ENCODE measurements around the gene CDK17. TPM values are rescaled to one million over a fixed set of nuclear protein-coding genes. Genes with fewer than 3 reads are reported as not detected.
"Not testable (repeated sequence)": the region's sequence is repeated elsewhere in the genome, so short reads cannot be mapped to it uniquely, and the experiment has no call there.

Gene CDK17
- total RNA-seq, 1 donor = 73.8 TPM

DNA sequence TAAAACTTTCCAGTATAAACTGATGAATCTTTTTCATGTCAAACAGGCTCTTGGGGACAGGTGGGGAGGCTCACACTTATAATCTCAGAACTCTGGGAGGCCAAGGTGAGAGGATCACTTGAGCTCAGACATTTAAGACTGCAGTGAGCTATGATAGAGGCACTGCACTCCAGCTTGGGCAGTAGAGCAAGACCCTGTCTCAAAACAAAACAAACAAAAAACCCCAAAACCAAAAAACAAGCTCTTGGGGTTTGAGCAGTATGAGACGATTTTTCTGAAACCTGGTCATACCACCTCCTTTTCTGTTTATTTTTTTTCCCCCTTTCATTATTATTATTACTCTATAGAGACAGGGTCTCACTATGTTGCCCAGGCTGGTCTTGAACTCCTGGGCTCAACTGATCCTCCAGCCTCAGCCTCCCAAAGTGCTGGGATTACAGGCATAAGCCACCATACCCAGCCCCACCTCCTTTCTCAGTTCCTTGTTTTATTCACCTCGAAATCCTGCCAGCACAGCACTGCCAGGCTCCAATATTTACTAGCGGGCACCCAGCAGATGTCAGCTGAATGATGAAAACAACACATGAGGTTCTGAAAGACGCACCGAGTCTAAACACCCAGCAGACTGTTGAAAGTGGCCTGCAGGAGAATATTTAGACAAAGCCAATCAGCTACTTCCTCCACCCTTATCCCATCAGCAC lies 19.5 kb upstream of the CDK17 start:
- H3K4me3 ChIP-seq (ENCODE audit: low read depth, low read length) = no peak overlapping the region
- DNase-seq (ENCODE audit: low read depth) = no peak
- TF ChIP-seq, protein P1, sequence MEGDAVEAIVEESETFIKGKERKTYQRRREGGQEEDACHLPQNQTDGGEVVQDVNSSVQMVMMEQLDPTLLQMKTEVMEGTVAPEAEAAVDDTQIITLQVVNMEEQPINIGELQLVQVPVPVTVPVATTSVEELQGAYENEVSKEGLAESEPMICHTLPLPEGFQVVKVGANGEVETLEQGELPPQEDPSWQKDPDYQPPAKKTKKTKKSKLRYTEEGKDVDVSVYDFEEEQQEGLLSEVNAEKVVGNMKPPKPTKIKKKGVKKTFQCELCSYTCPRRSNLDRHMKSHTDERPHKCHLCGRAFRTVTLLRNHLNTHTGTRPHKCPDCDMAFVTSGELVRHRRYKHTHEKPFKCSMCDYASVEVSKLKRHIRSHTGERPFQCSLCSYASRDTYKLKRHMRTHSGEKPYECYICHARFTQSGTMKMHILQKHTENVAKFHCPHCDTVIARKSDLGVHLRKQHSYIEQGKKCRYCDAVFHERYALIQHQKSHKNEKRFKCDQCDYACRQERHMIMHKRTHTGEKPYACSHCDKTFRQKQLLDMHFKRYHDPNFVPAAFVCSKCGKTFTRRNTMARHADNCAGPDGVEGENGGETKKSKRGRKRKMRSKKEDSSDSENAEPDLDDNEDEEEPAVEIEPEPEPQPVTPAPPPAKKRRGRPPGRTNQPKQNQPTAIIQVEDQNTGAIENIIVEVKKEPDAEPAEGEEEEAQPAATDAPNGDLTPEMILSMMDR (IDR thresholded peaks at IDR 0.05; ENCODE audit: insufficient read depth, low read depth, low read length) = no peak

DNA sequence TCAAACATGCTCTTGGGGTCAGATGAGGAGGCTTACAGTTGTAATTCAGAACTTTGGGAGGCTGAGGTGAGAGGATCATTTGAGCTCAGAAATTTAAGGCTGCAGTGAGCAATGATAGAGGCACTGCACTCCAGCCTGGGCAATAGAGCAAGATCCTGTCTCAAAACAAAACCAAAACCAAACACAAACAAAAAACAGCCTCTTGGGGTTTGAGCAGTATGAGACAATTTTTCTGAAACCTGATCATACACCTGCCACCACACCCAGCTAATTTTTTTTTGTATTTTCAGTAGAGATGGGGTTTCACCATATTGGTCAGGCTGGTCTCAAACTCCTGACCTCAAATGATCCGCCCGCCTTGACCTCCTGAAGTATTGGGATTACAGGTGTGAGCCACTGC lies 17.4 kb upstream of the CDK17 start:
- DNase-seq (ENCODE audit: low read depth) = not testable (repeated sequence)

GRCh38 chr12:96416033-96416799 lies 16.0 kb upstream of the CDK17 start:
- peak; percentile 78 for DNase-seq (ENCODE audit: low read depth)
- no peak overlapping the region for H3K4me3 ChIP-seq (ENCODE audit: low read depth, low read length)
- TF ChIP-seq, protein P1 (IDR thresholded peaks at IDR 0.05; ENCODE audit: insufficient read depth, low read depth, low read length) = no peak

More for the DNA sequence above, 17.4 kb upstream of the CDK17 start:
- not testable (repeated sequence) for H3K4me3 ChIP-seq (ENCODE audit: low read depth, low read length)

- H3K4me3 ChIP-seq (ENCODE audit: low read depth, low read length) = no peak overlapping the region
- TF ChIP-seq, protein P1 (IDR thresholded peaks at IDR 0.05; ENCODE audit: insufficient read depth, low read depth, low read length) = no peak
- no peak for DNase-seq (ENCODE audit: low read depth)
Measured at GRCh38 chr12:96414637-96415036, 14.4 kb upstream of the CDK17 start.

GRCh38 chr12:96412431-96412830 lies 12.2 kb upstream of the CDK17 start:
- TF ChIP-seq, protein P1 (IDR thresholded peaks at IDR 0.05; ENCODE audit: insufficient read depth, low read depth, low read length) = no peak
- DNase-seq (ENCODE audit: low read depth) = no peak
- H3K4me3 ChIP-seq (ENCODE audit: low read depth, low read length) = no peak overlapping the region

DNA sequence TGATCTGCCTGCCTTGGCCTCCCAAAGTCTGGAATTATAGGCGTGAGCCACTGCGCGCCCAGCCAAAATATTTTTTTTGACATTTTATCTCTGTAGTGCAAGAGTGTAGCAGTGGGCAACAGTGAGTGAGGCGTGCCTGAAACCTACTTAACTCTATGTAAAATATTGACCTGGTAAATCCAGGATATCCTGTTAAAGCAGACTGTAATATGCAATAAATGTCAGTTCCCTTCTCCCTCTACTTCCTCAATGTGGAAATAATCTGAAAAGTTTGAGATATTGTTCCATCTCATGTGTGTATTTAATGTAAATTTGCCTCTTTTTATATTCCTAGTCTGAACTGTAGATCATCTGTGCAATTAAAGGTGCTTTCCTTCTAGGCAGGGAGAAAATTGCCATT lies 9.5 kb upstream of the CDK17 start:
- no peak overlapping the region for H3K4me3 ChIP-seq (ENCODE audit: low read depth, low read length)
- DNase-seq (ENCODE audit: low read depth) = no peak
- TF ChIP-seq, protein P1 (IDR thresholded peaks at IDR 0.05; ENCODE audit: insufficient read depth, low read depth, low read length) = no peak

GRCh38 chr12:96408993-96409392 lies 8.8 kb upstream of the CDK17 start:
- no peak overlapping the region for H3K4me3 ChIP-seq (ENCODE audit: low read depth, low read length)
- peak; percentile 72 for DNase-seq (ENCODE audit: low read depth)
- TF ChIP-seq, protein P1 (IDR thresholded peaks at IDR 0.05; ENCODE audit: insufficient read depth, low read depth, low read length) = no peak

- H3K4me3 ChIP-seq (ENCODE audit: low read depth, low read length); DNase-seq (ENCODE audit: low read depth): not testable (repeated sequence)
Measured at GRCh38 chr12:96407429-96408097, 7.3 kb upstream of the CDK17 start.

All from fibroblast of villous mesenchyme (primary cell).